ENCODE measurements around the gene SMOC2. TPM values are rescaled to one million over a fixed set of nuclear protein-coding genes. Genes with fewer than 3 reads are reported as not detected.

The SMOC2 gene
- total RNA-seq, 4 donors from 2014 or later = 9.0 to 25.7 (median 15.2) TPM

Other genes with a start within 250 kb of the SMOC2 start
- gene DACT2, start 121.4 kb upstream of the SMOC2 start, total RNA-seq = under 1 TPM in 1 of 4 donors, not detected in 3; 0.27 TPM

Measured in thyroid gland (tissue), 4 donors.